ENCODE results near the gene GFPT2. TPM values are rescaled to one million over a fixed set of nuclear protein-coding genes. Genes with fewer than 3 reads are reported as not detected.

GFPT2 gene
- total RNA-seq: under 1 TPM; 0.27 to 0.42 TPM

DNA sequence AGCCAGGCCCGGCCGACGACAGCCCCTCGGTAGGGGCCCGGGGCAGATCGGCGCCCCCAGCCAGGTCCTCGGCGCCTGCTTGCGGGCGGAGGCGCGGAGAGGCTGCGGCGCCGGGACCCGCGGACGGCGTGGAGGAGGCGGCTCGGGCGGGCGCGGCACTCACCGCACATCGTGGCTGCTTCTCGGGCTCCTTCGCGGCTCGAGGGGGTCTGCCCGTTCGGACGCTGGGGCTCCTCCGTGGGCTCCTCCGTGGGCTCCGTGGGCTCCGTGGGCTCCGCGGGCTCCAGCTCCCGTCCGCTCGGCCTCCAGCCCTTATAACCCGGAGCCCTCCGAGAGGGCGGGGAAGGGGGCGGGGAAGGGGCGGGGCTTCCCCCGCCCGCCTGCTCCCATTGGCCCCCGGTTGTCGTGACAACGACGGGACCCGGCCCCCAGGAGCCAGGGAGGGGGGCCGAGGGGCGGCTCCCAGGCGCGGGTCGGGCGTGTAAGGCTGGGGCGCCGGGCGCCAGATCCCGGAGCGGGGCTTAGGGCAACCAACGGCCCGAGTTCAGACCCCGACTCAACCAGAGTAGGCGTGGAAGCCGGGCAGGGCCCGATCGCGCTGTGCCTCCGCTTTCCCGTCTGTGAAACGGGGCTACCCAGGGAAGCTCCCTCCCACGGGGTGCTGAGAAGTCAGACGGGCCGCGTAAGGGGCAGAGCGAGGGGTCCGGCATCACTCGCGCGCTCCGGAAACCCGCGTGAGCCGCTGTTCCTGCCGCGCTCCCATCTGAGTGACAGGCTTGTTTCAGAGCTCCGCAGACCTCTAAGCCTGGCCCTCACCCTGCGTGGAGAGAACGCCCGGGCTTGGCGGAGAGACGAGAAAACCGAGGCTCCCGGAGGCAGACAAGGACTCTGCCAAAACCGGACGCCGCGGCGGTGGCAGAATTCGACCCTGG, at the start of gene GFPT2:
GFPT2 (minus strand) TSS at position 289 of the 932 bp plus-strand sequence; CDS start at position 170, 119 bp downstream.
- CTCF ChIA-PET: interaction anchor here (0.8 to 2.8 kb wide), 3 partner anchors 25 to 139 kb away, joined by 3 to 8 read pairs (median 3); no protein-coding TSS in a partner anchor

DNA sequence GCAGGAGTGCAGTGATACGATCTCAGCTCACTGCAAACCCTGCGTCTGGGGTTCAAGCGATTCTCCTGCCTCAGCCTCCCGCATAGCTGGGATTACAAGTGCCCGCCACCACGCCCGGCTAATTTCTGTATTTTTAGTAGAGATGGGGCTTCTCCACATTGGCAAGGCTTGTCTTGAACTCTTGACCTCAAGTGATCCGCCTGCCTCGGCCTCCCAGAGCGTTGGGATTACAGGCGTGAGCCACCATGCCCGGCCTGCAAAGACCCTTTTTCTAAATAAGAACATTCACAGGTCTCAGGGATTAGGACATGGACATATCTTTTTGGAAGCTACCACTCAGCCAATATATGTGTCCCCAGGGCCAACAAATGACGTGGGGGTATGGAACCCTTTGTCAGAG, 49.6 kb upstream of the GFPT2 start:
- ChIA-PET POLR2A (no interaction called here), CTCF (no interaction called here)

More for the DNA sequence above, at the start of gene GFPT2:
- POLR2A ChIA-PET: no interaction called here

DNA sequence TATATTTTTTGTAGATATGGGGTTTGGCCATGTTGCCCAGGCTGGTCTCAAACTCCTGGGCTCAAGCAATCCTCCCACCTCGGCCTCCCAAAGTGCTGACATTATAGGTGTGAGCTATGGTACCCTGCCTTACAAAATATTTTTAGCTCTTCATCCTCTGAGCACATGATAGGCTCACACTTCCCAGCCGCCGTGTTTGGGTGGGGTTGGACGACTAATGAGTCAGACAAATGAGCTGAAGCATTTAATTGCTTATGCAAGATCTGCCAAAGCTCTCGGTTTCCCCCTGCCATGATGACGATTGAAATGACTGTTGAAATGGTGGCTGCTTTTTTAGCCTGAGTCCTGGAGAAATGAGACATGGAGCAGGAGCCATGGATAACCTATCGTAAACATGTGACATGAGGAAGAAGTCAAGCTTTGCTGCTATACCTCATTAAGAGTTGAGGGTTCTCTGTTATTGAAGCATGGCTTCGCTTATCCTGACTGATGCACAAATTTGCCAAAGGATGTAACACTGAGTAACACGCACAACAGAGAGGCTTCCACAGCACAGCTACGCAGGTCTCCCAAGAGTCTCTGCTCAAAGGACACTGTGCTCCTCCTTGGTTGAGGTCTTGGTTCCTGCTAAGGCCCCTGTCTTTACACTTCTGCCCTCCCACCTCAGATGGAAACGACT, 48.2 kb upstream of the GFPT2 start:
- ChIA-PET POLR2A (no interaction called here), CTCF (no interaction called here)

DNA sequence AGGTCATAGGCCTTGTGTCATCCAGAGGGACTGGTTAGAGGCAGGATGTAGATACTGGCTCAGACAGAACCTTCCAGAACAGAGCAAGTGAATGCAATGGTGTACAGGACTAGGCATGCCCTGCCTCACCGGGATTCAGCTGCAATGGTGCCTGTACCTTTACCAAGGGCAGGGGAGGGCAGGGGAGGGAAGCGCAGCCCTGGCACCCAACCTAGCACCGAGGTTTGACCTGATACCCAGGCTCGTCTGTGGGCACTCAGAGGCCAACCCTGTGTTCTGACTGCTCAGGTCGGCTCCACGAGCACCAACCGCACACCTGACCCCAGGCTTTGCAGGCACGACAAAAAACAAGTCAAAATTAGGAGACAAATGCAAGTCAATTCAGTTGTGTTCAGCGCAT, 47.3 kb upstream of the GFPT2 start:
- CTCF ChIA-PET: no interaction called here
- POLR2A ChIA-PET: no interaction called here

DNA sequence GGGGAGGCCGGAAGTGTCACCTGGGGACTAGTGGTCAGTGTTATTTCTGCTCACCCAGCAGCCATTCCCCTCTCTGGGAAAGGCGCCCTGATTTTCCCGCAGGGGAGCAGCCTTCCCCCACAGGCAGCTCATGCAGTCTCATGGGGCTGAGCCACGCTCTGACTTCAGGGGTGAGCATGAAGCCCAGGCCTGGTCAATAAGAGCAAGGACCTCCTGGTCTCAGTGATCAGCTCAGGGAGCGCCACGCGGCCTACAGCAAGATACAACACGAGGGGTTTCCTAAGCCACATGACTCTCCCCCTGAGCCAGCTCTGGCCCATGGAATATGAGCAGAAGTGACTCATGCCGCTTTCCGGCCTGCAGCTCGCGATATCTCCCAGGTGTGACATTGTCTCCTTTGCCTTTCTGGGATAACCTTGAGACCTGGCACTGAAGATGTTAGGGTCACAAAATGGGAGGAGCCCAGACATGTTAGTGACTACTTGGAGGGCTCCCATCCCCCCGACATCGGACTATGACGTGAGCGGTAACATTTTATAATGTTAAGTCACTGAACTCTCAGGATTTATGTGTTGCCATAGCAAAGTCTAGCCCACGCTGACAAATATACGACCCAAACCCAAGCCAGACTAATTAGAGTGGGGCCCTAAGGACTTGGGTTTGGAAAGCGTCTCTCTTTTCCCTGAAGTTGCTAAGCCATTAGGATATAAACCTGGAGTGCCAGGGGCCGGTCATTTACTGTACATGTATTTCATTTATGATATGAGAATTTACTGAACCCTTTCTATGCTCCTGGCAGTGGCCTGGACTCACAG, 46.5 kb upstream of the GFPT2 start:
- ChIA-PET POLR2A (no interaction called here), CTCF (no interaction called here)

DNA sequence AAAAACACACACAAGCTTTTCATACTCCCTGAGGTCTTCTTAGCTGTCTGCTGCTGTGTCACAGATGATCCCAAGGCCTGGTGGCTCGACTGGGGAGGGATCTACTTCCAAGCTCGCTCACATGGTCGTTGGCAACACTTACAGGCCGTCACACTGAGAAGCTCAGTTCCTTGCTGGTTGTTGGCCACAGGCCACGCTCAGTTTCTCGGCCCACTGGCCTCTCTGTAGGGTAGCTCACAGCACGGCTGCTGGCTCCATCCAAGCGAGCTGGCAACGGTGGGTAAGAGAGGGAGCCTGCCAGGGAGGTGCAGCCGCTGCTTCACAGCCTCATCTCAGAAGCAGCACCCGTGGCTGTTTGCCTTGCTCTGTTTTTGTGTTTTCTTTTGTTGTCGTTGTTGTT, 43.8 kb upstream of the GFPT2 start:
- ChIA-PET CTCF (no interaction called here), POLR2A (no interaction called here)

DNA sequence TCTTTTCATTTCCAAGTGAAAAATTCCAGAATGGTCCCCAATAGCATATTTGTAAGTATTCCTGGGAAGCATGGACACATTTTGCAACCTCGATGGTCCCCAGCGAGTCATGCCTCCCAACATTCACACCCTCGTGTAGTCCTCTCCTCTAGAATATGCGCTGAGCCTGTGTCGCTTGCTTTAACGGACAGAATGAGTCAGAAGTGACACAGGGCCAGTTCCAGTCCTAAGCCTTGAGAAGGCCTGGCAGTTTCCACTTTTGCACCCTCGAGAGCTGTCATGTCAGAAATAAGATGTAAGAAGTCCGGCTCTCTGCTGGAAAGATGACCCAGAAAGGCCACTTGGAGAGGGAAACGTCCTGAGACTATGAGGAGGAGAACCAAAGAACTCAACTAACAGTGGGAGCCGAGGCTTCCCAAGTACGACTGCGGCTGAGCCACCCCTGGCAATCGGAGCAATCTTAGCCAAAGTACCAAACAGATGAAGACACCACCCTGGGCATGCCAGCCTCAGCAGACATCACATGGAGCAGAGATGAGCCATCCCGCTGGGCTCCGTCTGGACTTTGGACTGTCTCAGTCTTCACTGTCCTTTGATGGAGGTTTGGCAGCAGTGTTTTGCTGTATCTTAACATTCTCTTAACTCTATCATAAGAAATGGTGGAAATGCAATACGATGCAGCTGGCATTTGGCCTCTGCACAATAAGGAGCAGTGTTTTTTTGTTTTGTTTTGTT, 42.6 kb upstream of the GFPT2 start:
- CTCF ChIA-PET: no interaction called here

DNA sequence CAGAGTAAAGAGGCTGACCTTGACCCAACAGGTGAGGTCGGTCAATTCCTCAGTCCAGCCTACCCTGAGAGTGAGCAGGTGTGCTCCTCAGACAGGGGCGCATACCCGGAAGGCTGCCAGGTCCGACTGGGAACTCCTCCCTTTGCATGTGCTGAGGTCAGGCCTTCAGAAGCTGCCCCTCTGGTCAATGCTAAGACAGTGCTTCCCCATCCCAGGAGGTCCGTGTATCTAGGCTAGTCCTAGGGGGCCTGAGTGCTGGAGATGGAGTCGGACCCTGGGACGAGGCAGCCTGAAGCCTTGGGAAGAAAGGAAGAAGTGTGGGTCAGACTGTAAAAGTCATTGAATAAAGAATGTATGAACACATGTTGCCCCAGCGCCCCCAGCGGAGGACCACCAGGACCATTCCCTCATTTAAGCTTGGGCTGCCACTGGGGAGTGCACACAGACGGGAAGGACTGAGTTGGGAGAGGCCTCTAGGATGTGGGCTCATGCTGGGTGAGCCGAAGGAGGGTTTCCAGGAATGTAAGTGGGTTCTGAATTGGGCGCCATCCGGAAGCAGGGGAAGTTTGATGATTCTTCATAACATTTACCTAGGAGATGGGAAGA, 41.0 kb upstream of the GFPT2 start:
- ChIA-PET POLR2A (no interaction called here), CTCF (no interaction called here)

More for the DNA sequence above, 42.6 kb upstream of the GFPT2 start:
- POLR2A ChIA-PET: no interaction called here

DNA sequence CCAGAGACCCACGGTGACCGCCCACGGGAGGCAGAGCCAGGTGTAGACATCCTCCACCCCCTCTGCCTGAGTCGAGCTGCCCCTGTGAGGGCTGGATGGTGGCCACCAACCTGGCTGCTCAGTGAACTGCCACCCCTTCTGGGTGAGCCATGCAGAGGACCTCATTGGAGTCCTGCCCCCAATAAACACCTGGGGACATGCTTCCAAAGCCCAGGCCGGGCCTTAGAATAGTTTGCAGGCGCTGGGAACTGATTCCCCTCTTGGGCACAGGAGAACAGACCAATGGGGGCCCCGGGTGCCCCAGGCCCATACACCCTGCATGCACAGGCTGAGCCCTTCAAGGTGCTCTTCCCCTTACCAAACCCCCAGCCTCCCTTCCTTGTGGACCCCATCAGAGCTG, 38.1 kb upstream of the GFPT2 start:
- ChIA-PET CTCF (no interaction called here), POLR2A (no interaction called here)

DNA sequence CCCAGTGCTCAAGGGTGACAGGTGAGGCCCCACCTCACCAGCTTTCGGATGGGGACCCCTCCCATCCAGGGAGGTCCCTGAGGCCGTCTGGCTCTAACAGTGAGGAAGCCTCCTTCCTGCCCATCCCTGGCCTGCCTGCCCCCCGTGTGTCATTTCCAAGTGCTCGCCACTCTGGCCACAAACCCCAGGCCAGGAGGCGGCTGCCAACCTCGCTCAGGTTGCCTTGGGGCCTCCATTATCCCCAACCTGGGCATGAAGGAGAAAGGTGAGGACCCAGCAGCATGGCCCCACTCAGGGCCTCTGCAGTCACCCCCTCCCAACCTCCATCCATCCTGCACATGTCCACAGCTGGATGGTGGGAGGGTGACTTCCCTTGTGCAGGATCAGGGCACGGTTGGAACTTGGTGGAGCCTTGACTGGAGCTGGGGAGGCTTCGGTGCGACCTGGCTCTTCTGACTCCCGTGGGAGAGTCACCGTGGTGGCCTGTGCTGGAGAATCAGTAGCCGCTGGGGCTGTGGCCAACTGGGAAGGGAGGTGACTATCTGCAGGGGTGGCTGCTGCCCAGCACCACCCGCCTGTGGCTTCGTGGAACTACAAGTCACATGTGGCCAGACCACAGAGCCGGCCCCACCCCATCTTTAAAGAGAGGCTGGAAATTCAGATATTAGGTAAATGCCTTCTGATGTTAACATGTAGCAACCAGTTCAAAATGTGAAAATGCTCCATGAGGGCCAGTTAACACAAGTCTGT, 37.5 kb upstream of the GFPT2 start:
- CTCF ChIA-PET: no interaction called here
- POLR2A ChIA-PET: no interaction called here

DNA sequence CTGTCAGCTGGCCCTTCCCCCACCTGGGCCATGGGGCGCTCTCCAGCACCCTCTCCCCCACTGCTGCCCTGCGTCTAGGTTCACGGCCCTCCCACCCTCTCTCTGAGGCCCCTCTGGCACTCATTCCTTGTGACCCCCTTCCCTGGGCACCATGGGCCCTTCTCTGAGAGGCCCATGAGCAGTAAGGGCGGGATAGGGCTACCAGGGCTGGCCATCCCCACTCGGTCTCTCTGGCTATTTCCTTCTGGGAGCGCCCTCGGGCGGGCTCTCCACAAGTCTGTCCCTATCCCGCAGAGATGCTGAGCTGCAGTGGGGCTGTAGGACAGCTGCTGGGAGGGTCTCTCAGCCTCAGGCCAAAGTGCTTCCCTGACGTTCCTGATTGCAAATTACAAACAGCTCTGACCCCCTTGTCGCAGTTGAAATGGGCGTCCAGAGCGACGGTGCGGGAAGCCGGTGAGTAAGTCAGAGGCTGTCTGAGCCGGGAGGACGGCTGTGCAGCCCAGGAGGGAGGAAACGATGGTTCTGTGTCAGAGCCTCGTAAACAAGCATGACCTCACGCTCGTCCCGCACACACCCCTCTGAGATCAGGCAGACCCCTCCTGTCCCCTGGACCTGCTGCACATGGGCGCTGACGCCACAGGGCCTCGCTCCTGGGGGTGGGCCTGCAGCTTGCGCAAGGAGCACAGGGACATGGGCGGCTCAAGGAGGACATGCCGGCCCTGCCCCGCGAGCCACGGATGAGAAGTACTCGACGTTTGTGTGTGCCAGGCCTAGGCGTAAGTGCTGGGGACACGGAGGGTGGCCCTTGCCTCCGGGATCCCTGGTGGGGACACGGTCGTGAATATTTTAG, 36.3 kb upstream of the GFPT2 start:
- POLR2A ChIA-PET: no interaction called here
- CTCF ChIA-PET: no interaction called here

DNA sequence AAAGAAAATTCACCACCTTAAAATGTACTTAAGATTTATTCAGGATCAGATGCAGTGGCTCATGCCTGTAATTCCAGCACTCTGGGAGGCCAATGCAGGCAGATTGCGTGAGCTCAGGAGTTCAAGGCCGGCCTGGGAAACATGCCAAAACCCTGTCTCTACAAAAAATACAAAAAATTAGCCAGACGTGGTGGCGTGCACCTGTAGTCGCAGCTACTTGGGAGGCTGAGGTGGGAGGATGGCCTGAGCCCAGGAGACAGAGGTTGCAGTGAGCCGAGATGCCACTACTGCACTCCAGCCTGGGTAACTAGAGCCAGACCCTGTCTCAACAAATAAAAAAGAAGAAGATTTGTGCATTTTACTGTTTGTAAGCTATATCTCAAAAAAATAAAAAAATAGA, 34.7 kb upstream of the GFPT2 start:
- ChIA-PET CTCF (no interaction called here), POLR2A (no interaction called here)

DNA sequence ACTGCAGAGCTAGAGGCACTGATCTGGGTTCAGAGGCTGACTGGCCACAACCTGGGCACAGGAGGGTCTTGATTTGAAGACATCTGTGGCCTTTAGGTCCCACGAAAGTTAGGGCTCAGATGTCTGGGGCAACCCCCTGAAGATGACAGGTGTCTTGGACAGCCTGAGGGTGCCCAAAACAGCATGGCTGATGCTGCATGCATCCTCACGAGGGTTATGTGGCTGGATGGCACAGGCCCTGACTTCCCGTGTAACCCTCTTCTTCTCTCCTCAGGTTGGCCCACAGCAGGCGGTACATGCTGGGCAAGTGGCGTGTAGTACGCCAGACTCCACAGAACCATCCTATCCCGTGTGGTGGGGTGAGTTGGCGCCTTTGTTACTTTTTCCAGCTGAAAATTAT, 29.8 kb upstream of the GFPT2 start:
- POLR2A ChIA-PET: no interaction called here
- CTCF ChIA-PET: no interaction called here

DNA sequence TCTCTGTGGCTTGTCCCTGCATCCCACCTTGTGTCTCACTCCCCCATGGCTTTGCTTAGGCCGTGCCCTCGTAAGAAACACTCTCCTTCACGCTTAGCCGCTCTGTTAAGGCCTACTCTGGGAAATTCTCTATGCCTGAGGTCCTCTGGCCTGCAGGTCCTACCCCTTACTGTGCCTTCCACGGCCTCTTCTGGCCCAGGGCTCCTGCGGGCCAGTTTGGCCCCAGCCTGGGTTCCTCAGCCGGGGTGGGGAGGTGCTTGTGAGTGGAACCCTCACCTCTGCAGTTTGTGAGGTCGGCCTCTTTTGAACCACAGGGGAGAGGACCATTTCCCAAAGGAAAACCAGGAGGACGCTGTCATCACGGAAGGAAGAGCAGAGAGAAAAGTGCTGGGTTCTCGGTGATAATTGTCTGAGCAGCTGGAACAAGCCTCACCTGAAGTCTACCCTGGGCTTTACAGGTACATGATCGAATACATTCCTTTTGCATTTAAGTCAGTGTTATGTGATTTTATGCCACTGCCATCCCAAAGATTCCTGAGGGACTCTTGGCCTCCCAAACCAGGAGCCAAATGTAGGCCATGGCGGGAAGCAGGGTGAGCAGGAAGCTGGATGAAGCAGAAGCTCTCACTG, 28.8 kb upstream of the GFPT2 start:
- ChIA-PET CTCF (no interaction called here), POLR2A (no interaction called here)

DNA sequence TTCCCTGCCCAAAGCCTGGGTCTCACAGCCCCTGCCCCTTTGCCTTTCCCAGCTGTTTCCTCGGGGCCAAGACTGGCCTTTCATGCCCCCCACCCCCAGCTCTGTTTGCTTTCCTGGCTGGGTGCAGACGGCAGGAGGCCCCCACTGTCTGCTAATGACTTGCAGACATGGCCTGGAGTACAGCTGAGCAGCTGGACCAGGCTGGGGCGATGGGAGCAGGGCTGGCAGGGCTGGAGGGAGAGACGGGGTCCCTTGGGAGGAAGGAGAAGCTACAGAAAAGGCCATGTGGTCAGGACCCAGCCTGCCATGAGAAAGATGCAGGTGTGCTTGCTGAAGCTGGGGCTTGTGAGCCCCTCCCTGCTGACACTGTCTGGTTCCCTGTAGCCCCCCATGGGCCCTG, 28.3 kb upstream of the GFPT2 start:
- CTCF ChIA-PET: no interaction called here
- POLR2A ChIA-PET: no interaction called here

DNA sequence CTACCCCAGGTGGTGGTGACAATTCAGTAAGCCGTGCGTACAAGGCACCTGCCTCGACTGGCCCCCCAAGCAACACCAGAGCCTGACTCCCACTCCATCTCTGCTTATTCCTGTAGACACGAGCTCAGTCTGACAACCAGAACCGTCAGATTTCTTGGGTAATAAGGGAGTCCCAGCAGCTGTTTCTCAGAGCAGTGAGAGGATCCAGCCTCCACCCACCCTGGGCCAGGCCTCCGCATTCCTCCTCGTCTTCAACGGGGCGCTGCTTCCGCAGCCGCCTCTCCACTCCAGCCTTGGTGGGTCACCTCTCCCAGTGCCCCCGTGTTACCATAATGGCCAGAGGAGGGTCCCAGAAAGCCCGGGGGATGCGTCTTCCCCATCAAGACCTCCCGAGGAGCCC, 27.7 kb upstream of the GFPT2 start:
- ChIA-PET CTCF (no interaction called here), POLR2A (no interaction called here)

DNA sequence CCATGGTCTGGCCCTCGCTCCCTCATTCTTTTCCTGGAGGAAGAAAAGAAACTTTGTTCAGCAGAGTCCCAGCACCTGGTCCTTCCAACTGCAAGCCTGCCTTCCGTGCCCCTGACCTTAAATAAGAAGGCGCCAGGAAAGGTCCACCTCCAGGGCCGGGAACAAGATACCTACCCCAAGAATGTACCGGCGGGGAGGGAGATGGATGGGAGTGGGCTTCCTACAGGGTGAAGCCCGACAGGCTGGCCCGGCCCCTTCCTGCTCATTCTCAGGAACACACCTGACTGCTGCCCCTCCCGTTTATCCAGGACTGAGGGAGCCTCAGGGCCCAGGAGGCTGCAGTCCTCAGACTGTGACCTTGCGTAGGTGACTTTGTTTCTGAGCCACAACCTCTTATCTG, 27.3 kb upstream of the GFPT2 start:
- ChIA-PET CTCF (no interaction called here), POLR2A (no interaction called here)
